HG02884 (cell line): ENCODE data around the gene SRGAP3.

ENCODE experiments used
- ATAC-seq: cut with Tn5 transposase; IDR thresholded peaks from one replicate; pipeline ENCODE4 v1.9.1; 2021; ENCODE audit warnings: mild to moderate bottlenecking, moderate library complexity; ENCODE audit not compliant: unreplicated experiment

The SRGAP3 gene

GRCh38 chr3:9254764-9255163 is 5.3 kb upstream of the SRGAP3 start:
- ATAC-seq = no peak

- no peak for ATAC-seq
Observed at GRCh38 chr3:9253327-9253726, 3.9 kb upstream of the SRGAP3 start.

GRCh38 chr3:9251055-9251786 is 1.8 kb upstream of the SRGAP3 start:
- ATAC-seq = no peak

GRCh38 chr3:9250236-9250635 is 790 bp upstream of the SRGAP3 start:
- ATAC-seq = no peak

GRCh38 chr3:9248522-9249271 is 749 bp downstream of the SRGAP3 start:
- no peak for ATAC-seq

- no peak for ATAC-seq
Observed at GRCh38 chr3:9247941-9248521, 1.4 kb downstream of the SRGAP3 start.

GRCh38 chr3:9247361-9247940 is 2.0 kb downstream of the SRGAP3 start:
- ATAC-seq = no peak

GRCh38 chr3:9246189-9246588 is 3.3 kb downstream of the SRGAP3 start:
- ATAC-seq = no peak

- no peak for ATAC-seq
Observed at GRCh38 chr3:9244495-9245183, 4.8 kb downstream of the SRGAP3 start.

- ATAC-seq = no peak
Observed at GRCh38 chr3:9241956-9242355, 7.5 kb downstream of the SRGAP3 start.

- no peak for ATAC-seq
Observed at GRCh38 chr3:9239680-9240079, 9.8 kb downstream of the SRGAP3 start.

- ATAC-seq = no peak
Observed at GRCh38 chr3:9238721-9239295, 10.6 kb downstream of the SRGAP3 start.

- no peak for ATAC-seq
Observed at GRCh38 chr3:9238276-9238675, 11.2 kb downstream of the SRGAP3 start.

- no peak for ATAC-seq
Observed at GRCh38 chr3:9233814-9234600, 15.4 kb downstream of the SRGAP3 start.

- ATAC-seq = no peak
Observed at GRCh38 chr3:9233101-9233500, 16.3 kb downstream of the SRGAP3 start.

GRCh38 chr3:9231937-9232336 is 17.5 kb downstream of the SRGAP3 start:
- ATAC-seq = no peak

GRCh38 chr3:9231471-9231870 is 18.0 kb downstream of the SRGAP3 start:
- ATAC-seq = no peak

GRCh38 chr3:9231006-9231405 is 18.4 kb downstream of the SRGAP3 start:
- no peak for ATAC-seq

- no peak for ATAC-seq
Observed at GRCh38 chr3:9230596-9230995, 18.9 kb downstream of the SRGAP3 start.

GRCh38 chr3:9229879-9230278 is 19.6 kb downstream of the SRGAP3 start:
- no peak for ATAC-seq
